22Rv1 (cell line): ENCODE data around the gene DCUN1D2.
"Not testable (repeated sequence)": the region's sequence is repeated elsewhere in the genome, so short reads cannot be mapped to it uniquely, and the experiment has no call there.

Experiments used
- H3K27ac ChIP-seq: fragments of 450-650 bp; 2 replicates; pipeline ENCODE4 v1.5.1; 2017
- CTCF ChIP-seq: fragments of 450-650 bp; IDR thresholded peaks from 2 replicates; pipeline ENCODE4 v1.5.1; 2017; ENCODE audit warnings: mild to moderate bottlenecking
- ZFX ChIP-seq: fragments of 450-650 bp; IDR thresholded peaks from 2 replicates; pipeline ENCODE4 v1.6.1; 2017; ENCODE audit warnings: antibody characterized with exemption, borderline replicate concordance

The DCUN1D2 gene

GRCh38 chr13:113441661-113442060 lies 48.9 kb downstream of the DCUN1D2 start:
- H3K27ac ChIP-seq: no peak overlapping the region
- TF ChIP-seq CTCF: no peak
- TF ChIP-seq ZFX: no peak

- no peak for TF ChIP-seq CTCF
- no peak for TF ChIP-seq ZFX
- peak overlapping the region; percentile 81 for H3K27ac ChIP-seq
These were observed 53.0 kb downstream of the DCUN1D2 start for GRCh38 chr13:113437408-113438010.

GRCh38 chr13:113436866-113437265 lies 53.6 kb downstream of the DCUN1D2 start:
- H3K27ac ChIP-seq: peak overlapping the region; percentile 81

GRCh38 chr13:113435907-113436306 lies 54.6 kb downstream of the DCUN1D2 start:
- H3K27ac ChIP-seq: not testable (repeated sequence)

GRCh38 chr13:113433391-113433916 lies 57.1 kb downstream of the DCUN1D2 start:
- TF ChIP-seq CTCF (no peak), ZFX (no peak)
- no peak overlapping the region for H3K27ac ChIP-seq

- no peak overlapping the region for H3K27ac ChIP-seq
- TF ChIP-seq ZFX (no peak), CTCF (no peak)
These were observed 57.8 kb downstream of the DCUN1D2 start for GRCh38 chr13:113432506-113433270.

- TF ChIP-seq ZFX (no peak), CTCF (no peak)
These were observed 59.3 kb downstream of the DCUN1D2 start for GRCh38 chr13:113431171-113431570.

GRCh38 chr13:113430378-113431110 lies 60.0 kb downstream of the DCUN1D2 start:
- H3K27ac ChIP-seq: no peak overlapping the region
- TF ChIP-seq CTCF: no peak

More at GRCh38 chr13:113431171-113431570, 59.3 kb downstream of the DCUN1D2 start:
- H3K27ac ChIP-seq: no peak overlapping the region
